GM19238 (cell line): ENCODE results near the gene CCR5AS.
"Not testable (repeated sequence)": the region's sequence is repeated elsewhere in the genome, so short reads cannot be mapped to it uniquely, and the experiment has no call there.

ENCODE experiments used
- DNase-seq: peaks from one replicate; pipeline ENCODE4 v3.0.0; 2011; ENCODE audit warnings: low spot score; ENCODE audit not compliant: insufficient read length

CCR5AS gene

DNA sequence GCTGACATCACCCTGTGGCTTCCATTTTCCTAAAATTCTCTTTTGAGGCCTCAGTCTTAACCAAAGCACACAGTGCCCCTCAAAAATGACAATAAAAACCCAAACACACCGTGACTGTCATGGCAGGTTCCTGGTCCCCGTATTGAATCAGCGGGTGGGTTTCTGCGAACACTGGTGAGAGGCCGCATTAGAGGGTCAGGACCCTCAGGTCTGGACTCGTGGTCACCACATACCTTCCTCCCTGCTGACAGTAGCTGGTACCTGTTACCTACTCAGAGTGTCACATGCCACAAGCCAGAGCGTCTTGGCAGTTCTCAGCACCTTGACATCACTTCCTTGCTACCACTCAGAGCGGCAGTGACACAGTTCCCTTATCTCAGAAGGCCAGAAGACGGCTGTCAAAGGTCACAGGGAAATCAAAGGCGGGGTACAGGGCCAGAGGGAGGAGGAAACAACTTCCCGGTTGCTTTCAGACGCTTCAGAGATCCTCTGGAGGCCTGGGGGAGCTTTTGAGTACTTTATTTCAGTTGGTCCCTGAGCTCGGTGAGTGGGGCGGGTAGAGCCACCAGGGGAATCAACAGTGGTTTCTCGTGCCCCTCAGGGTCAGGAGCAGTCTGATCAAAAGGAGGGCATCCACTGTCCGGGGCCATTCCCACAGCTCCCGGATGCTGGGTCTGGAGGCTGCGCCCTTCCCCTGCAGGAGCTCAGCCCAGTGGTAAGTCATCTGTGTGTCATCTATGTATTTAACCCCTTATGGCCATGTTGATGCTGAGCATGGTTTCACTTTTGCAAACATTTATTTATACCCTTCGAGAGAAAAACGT is at the start of gene CCR5AS, which contains the start of gene CCRL2:
TSS of gene CCR5AS (minus strand) at position 279 of the 824 bp plus-strand sequence.
TSS of gene CCRL2 (plus strand) at position 472 of the 824 bp plus-strand sequence. CDS start 821 bp downstream, outside the sequence.
- peak; percentile 40 for DNase-seq

GRCh38 chr3:46456118-46456517 is 49.3 kb upstream of the CCR5AS start:
- no peak for DNase-seq

GRCh38 chr3:46455231-46456115 is 48.6 kb upstream of the CCR5AS start:
- no peak for DNase-seq

GRCh38 chr3:46454606-46455005 is 47.7 kb upstream of the CCR5AS start:
- no peak for DNase-seq

GRCh38 chr3:46454209-46454595 is 47.3 kb upstream of the CCR5AS start:
- DNase-seq: no peak

DNA sequence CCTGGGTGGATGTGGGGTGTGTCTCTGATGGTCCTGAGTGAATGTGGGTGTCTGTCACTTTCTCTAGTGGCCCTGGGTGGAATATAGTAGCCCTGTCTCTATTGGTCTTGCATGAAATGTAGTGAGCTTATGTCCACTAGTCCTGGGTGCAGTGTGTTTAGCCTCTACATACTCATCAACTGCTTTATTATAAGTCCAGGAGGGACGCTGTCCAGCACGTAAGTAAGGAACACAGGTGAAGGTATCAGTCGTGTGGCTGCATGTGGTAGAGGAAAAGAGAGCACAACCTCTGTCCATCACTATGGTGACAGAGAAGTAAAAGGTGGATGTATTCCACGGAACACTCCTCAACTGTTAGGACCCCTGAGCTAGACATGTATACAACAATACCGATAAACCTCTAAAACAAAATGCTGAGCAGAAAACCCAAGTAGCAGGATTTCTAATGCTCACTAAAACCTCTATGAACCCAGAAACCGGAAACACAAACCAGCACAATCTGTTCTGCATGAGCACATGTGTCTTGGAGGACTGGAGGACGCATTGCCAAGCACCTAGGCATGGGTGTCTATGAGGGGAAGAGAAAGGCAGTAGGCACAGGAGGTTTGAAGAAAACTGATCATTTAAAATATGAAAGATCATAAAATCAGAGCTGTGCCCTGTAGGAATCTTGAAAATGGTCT is 46.8 kb upstream of the CCR5AS start:
- DNase-seq: no peak

DNA sequence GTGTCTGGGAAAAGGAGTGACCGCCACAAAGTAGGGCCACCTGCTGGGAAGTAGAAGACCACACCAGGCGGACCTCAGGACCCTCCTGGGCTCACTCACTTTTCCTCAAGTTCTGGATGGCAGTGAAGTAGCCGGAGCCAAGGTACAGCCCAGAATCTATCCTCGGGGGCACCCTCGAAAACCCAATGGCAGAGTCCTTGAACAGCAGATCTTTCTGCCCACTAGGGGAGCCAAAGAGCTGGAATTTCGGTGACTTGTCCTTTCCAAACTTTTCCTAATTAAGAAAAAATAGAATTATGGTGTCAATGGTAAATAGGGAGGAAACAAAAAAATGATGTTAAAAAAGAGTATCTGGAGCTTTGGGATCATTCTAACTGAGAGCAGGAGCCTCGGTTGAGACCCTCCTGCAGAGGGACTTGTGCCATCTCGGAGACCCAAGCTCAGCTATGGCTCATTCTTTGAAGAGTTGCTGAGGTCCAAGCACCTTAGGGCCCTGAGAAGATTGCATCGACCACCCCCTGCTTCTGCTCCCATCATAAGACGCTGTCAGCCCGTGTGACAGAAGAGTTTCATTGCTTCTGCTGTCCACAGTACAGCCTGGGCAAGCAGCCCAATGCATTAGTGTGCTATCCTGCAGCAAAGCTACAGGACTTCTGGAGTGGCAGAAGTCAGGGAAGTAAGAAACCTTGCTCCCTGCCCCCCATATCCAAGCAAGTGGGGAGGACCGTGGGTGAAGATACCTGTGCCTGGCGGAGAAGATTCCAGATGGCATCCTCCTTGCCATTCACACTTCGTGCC is 43.1 kb upstream of the CCR5AS start:
- DNase-seq: no peak

DNA sequence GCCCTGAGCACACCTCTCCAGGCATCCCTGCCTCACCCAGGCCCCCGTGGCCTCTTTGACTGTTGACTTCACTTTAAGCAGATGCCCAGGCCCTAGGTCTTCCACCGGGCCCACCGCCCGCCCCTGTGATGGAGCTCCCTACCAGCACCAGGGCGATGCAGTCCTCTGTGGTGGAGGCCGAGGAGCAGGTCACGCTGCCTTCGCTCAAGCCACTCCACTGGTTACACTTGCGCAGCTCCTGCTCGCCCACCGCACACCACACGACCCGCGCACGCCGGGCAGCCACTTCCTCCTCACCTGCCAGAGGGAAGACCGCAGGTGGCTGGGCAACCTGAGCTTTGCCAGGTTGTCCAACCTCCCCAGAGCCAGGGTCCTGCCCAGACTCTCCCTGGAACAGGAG is 41.9 kb upstream of the CCR5AS start:
- DNase-seq: no peak

DNA sequence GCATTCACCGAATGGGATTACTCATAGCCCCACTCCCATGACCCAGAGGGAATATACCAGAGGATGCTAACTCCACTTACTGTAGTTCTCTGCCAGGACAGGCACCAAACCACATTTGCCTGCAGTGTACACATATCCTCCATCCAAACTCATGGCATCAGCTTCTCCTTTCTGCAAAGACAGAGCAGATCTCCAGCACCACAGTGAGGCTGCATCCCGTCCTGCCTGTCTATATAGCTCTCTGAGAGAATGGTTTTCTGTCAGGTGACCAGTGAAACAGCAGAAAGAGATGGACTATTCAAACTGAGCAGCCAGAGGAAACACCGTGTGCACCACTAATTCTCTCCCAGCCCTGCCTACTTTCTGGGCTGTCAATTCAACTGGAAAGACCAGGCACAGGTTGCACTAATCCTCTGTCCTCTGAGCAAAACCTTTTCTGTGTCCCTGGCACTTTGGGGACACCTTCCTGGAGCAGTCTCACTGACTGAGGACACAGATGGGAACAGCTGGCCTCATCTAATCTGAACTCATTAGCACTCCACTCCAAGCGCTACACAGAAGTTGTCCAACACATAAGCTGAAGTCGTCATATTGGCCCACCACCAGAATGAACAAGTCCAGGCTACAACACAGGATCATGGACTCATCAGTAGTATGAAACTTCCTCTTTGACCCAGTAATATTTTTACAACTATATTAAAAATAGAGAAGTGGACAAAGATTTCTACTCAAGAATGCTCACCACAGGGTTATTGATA is 40.5 kb upstream of the CCR5AS start:
- no peak for DNase-seq

DNA sequence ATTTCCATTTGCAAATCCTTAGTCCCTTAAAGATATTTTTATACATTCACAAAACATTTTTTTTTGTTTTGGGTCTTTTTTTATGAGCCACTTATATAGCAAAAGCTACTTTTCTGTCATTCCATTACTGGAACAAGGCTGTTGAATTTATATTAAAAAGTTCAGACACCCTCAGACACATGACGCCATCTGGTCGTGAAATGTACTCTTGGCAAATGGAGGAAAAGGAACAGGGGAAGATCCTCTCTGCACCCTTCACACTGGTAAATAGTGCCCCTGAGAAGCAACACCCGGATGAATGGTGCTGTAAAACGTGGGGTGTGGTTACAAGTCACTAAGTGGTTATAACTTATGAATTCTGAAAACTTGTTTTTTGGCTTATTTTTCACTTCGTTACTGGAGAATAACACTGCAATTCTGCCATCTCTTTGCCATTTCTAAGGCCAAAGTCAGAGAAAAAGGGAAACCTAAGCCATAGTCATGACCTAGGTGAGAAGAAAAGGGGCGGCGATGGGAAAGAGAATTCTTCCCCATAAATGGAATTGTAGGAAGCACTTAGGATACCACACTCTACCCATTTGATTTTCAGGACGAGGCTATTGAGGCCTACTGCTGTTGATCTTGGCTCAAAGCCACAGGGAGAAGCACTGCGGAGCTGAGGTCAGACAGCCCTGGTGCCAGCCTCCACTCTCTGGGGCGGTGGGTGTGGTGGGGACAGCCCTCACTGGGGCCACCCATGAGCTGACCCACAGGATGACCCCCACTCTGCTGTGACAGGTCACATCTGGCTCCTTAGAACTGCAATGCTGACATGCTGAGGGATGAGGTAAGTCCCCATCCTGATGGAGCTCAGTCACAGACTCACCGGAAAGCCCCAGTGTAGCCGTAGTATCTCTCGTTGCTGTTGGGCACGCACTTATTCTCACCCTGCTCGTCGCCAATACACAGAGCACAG is 36.0 kb upstream of the CCR5AS start:
- no peak for DNase-seq

DNA sequence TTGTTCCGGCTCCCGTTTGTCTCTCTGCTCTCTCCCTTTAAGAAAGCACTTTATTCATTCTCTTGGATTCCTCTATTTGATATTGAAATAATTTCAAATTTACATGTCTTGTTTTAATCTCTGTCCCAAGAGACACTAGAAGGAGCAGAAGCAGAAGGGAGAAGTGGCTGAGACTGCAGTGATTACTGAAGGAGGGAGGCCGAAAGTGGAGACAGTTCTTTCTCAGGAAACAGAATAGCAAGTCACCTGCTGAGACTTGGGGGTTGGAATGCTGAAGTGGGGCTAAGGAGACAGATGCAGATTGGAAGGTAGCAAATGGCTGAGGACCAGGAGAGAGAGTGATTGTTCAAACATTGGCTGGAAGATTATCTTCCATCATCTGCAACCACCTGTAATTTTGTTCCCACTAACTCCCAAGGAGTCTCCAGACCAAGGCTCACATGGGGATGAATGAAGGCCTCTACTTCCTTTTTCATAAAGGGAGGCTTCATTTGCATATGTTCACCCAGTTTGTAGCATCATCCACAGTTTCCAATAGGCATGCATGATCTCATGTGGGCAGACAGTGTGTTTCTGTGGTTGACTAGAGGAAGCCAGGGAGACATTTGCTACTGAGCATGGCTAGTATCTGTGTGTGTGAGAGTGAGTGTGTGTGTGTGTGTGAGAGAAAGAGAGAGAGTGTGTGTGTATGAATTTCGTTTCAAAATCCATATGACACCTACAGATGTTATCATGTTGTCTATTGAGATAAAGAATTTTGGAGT is 33.8 kb upstream of the CCR5AS start:
- peak; percentile 27 for DNase-seq

GRCh38 chr3:46438831-46439230 is 32.0 kb upstream of the CCR5AS start:
- no peak for DNase-seq

DNA sequence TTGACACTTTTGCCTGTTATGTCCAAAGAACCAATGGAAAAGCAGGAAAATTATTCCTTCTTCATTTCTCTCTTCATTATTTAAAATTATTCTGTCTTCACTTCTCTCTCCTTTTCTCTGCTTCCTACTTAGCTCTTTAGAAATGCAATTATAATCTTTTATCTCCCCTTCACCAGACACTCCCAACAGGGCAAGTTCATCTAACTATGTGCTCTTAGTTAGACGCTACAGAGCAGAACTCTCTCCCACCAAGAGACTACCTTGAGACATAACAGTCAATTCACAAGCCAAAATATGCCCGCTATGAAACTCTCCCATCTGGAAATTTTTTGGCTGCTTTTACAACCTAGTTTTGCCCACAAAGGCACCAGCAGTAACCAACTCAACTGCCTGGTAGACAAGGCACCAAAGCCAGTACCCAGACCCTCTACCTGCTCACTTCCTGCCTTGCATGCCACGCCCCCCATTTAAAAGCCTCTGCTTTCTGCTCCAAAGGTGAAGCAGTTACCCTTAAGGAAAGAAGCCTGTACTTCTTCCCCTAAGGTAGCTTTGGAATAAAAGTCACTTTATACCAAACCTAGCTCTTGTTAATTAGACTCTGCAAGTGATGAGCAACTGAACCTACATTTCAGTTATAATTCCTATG is 28.3 kb upstream of the CCR5AS start:
- no peak for DNase-seq

DNA sequence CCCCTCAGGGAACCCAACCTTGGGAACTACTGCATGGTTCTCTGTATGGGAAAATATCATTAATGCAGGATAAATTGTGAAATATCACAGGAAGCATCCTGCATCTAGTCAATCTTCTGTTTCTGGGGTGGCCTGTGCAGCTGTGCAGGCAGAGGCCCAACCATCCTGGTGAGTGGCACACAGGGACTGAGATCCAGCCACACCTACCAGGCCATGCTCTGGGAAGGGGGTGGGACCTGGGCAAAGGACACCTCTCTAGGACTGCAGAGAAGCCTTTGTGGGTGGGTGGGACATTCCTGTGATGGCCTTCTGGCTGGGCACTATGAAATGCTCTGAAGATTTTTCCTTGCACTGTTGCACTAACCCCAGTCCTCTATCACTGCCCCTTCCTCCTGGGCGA is 27.0 kb upstream of the CCR5AS start:
- DNase-seq: no peak

GRCh38 chr3:46433118-46433517 is 26.3 kb upstream of the CCR5AS start:
- not testable (repeated sequence) for DNase-seq

DNA sequence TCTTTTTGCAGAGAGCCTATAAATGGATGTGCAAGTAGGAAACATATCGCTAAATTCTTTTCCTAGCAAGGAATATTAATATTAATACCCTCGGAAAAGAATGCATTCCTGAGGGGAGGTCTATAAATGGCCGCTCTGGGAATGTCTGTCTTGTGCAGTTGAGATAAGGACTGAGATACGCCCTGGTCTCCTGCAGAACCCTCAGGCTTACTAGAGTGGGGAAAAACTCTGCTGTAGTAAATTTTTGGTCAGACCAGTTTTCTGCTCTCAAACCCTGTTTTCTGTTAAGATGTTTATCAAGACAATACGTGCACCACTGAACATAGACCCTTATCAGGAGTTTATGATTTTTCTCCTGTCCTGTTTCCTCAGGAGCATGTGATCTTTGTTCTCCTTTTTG is 25.0 kb upstream of the CCR5AS start:
- not testable (repeated sequence) for DNase-seq

- DNase-seq: not testable (repeated sequence)
Measured at GRCh38 chr3:46430879-46431278, 24.0 kb upstream of the CCR5AS start.

GRCh38 chr3:46429671-46430070 is 22.8 kb upstream of the CCR5AS start:
- no peak for DNase-seq
